ENCODE results near the gene CCT2.

The CCT2 gene

DNA sequence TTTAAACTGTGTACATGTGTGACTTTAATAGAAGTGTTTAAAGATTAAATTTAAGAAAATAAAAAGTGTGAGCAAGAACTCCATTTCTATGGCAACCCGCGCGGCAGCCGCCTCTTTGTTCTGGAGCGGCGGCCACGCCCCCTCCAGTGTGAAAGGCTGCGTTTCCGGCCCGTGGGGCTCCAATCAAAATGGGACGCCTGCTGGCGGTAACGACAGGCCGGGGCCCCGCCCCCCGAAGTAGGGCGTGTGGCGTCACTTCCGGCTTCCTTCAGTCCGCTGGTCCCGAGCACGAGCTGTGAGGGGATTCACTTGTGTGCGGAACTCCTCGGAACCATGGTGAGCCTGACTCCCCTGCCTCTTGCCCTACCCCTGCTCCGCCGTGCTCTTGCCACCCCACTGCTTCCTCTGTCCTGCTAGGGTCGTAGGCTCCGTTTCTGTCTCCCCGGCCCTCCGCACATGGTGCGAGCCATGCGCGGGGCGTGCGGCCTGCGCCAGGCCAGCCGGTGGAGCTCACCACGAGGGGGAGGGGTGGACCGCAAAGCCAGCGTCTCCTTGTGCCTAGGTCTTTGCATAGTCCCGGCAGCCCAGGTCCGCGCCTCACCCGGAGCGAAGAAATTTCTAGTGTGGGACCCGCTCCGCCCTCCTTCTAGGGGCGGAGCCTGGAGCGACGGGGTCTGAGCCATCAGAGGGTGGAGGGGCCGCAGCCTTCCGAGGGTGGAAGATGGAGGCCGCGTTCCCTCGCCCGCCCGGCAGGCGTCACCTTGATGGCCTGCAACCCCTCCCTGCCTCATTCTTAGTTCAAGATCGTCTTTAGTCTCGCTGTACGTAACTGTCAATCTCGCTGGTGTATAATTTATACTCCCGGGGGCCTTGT, at the start of gene CCT2:
Gene CCT2, plus strand, starts transcription at position 271 of the 874 bp plus-strand sequence. Its CDS starts 63 bp downstream, at position 334.
- DNase-seq (ENCODE audit: low read depth in 2 of 2): peak; percentile 88 to 94

- DNase-seq (ENCODE audit: low read depth in 2 of 2): no peak
These were observed 44.3 kb upstream of the CCT2 start for GRCh38 chr12:69540987-69541386.

DNA sequence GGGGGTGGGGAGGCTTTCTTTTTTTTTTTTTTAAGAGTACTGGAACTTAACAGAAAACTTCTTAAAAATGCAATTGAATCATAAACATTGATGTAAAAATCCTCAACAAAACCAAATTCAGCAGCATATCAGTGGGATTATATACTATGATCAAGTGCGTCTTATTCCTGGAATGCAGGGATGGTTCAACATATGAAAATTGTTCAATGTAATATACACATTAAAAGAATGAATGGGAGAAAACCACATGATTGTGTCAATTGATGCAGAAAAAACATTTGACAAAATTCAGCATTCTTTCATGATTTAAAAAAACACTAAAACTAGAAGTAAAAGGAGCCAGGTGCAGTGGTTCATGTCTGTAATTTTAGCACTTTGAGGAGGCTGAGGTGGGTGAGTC, 41.2 kb upstream of the CCT2 start:
- DNase-seq (ENCODE audit: low read depth in 2 of 2): no peak

DNA sequence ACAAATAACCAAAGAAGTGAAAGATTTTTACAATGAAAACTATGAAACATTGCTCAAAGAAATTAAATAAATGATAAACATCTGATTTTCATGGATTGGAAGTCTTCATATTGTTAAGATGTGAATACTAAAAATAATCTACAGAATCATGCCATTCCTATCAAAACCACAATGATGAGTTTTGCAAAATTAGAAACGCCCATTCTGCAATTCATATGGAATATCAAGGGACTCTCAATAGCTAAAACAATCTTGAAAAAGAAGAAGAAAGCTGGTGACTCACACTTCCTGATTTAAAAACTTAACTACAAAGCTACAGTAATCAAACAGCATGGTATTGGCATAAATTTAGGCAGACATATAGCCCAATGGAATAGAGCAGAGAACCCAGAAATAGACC, 40.2 kb upstream of the CCT2 start:
- DNase-seq (ENCODE audit: low read depth in 2 of 2): no peak

GRCh38 chr12:69546693-69547438, 38.4 kb upstream of the CCT2 start:
- no peak for DNase-seq (ENCODE audit: low read depth in 2 of 2)

- no peak for DNase-seq (ENCODE audit: low read depth in 2 of 2)
These were observed 36.6 kb upstream of the CCT2 start for GRCh38 chr12:69548687-69549086.

- no peak for DNase-seq (ENCODE audit: low read depth in 2 of 2)
These were observed 34.5 kb upstream of the CCT2 start for GRCh38 chr12:69550569-69551350.

GRCh38 chr12:69553628-69554248, 31.5 kb upstream of the CCT2 start:
- no peak for DNase-seq (ENCODE audit: low read depth in 2 of 2)

GRCh38 chr12:69555461-69555860, 29.8 kb upstream of the CCT2 start:
- no peak for DNase-seq (ENCODE audit: low read depth in 2 of 2)

DNA sequence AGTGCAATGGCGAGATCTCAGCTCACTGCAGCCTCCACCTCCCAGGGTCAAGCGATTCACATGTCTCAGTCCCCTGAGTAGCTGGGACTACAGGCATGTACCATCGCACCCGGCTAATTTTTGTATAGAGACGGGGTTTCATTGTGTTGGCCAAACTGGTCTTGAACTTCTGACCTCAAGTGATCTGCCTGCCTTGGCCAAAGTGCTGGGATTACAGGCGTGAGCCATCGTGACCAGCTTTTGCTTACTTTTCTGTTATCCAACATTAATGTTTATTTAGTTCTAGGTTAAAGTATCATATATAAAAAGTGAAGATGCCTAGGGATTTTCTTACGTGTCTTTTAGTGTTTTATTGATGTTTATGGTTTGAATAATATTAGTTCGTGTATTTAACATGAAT, 28.9 kb upstream of the CCT2 start:
- no peak for DNase-seq (ENCODE audit: low read depth in 2 of 2)

- no peak for DNase-seq (ENCODE audit: low read depth in 2 of 2)
These were observed 22.0 kb upstream of the CCT2 start for GRCh38 chr12:69563166-69563762.

DNA sequence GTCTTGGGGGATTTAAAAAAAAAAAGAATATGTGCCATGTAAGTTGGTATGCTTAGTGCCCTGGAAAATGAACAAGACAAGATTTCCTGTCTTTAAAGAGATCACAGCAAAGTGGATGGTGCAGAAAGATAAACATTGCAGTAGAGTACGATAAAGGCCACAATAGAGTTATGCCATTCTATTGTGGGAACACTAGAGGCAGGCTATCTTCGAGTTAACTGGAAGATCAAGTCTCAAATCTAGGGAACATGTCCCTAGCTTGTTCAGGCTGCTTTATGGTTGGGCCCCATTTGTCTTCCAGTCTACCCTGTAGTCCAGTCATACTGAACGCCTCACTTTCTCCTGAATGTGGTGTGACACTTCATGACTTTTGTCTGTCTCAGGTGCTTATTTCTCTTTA, 18.7 kb upstream of the CCT2 start:
- no peak for DNase-seq (ENCODE audit: low read depth in 2 of 2)

- DNase-seq (ENCODE audit: low read depth in 2 of 2): no peak
These were observed 16.0 kb upstream of the CCT2 start for GRCh38 chr12:69569236-69569635.

GRCh38 chr12:69570000-69570516, 15.2 kb upstream of the CCT2 start:
- no peak for DNase-seq (ENCODE audit: low read depth in 2 of 2)

GRCh38 chr12:69570545-69571399, 14.5 kb upstream of the CCT2 start:
- DNase-seq (ENCODE audit: low read depth in 2 of 2): peak; percentile 14 to 23

GRCh38 chr12:69575346-69575745, 9.9 kb upstream of the CCT2 start:
- no peak for DNase-seq (ENCODE audit: low read depth in 2 of 2)

- no peak for DNase-seq (ENCODE audit: low read depth in 2 of 2)
These were observed 7.0 kb upstream of the CCT2 start for GRCh38 chr12:69578283-69578682.

- no peak for DNase-seq (ENCODE audit: low read depth in 2 of 2)
These were observed 6.2 kb upstream of the CCT2 start for GRCh38 chr12:69579029-69579428.

GRCh38 chr12:69580074-69580473, 5.2 kb upstream of the CCT2 start:
- DNase-seq (ENCODE audit: low read depth in 2 of 2): no peak

- DNase-seq (ENCODE audit: low read depth in 2 of 2): no peak
These were observed 2.1 kb upstream of the CCT2 start for GRCh38 chr12:69583203-69583602.
